ENCODE data around the gene SLC38A10.

The SLC38A10 gene

DNA sequence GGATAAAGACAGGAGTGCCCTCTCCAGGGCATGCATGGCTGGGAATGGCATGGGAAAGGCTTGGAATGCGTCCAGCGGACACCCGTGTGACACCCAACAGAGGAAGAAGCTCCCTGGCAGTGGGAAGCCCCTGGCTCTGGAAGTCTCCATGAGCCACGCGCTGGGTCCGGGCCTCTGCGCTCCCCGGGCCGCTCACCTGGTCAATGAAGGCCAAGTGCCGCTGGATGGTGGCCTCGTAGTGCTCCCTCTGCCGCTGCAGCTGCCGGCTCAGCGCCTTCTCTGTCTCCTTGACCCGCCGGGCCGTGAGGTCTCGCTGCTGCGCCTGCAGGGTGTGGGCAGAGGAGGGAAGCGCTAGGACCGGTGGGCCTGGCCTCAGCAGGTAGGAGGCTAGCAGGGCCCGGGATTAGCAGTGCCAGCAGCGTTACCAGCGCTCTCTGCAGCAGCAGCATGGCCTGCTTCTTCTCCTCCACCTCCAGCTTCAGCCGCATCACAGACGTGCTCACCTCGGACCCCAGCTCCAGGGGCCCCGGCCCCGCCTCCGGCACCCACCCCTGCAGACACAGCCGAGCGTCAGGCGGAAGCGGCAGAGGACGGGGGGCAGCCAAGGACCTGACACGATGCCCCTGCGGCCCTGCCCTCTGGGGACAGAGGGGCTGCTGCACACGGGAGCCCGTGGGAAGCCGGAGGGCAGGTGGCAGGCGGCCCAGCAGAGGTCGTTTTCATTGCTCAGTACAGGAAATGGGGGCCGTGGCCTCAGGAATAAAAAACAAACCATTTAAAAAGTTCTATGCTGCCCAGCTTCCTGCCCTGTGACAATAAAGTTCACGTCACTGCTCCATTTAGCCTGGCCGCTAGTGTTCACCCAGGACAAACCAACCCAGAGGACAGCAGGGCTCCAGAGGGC, 98.3 kb downstream of the SLC38A10 start:
- ATAC-seq (ENCODE audit: low read depth), result no peak
- no peaks in the 10 kb centered on the region for H3K9me3 ChIP-seq (ENCODE audit: severe bottlenecking)
- TF ChIP-seq CTCF (IDR thresholded peaks at IDR 0.05; ENCODE audit: poor library complexity, severe bottlenecking), result no peak
- DNase-seq (ENCODE audit: low spot score), result no peak
- no peaks in the 10 kb centered on the region for H3K27me3 ChIP-seq (ENCODE audit: insufficient read depth, poor library complexity, severe bottlenecking)
- H3K36me3 ChIP-seq (ENCODE audit: low read depth), result peaks cover 10% of the 10 kb centered on the region
- H3K4me1 ChIP-seq (ENCODE audit: insufficient read depth, poor library complexity, severe bottlenecking), result no peaks in the 10 kb centered on the region
- no peak overlapping the region for H3K27ac ChIP-seq (ENCODE audit: poor library complexity, severe bottlenecking)
- no peak overlapping the region for H3K4me3 ChIP-seq (ENCODE audit: severe bottlenecking)

- Histone ChIP-seq H3K9me3 (ENCODE audit: severe bottlenecking) (no peaks in the 10 kb centered on the region), H3K4me1 (ENCODE audit: insufficient read depth, poor library complexity, severe bottlenecking) (no peaks in the 10 kb centered on the region), H3K4me3 (ENCODE audit: severe bottlenecking) (no peak overlapping the region), H3K36me3 (ENCODE audit: low read depth) (peaks cover 6% of the 10 kb centered on the region), H3K27ac (ENCODE audit: poor library complexity, severe bottlenecking) (no peak overlapping the region), H3K27me3 (ENCODE audit: insufficient read depth, poor library complexity, severe bottlenecking) (no peaks in the 10 kb centered on the region)
- DNase-seq (ENCODE audit: low spot score), result no peak
- TF ChIP-seq CTCF (IDR thresholded peaks at IDR 0.05; ENCODE audit: poor library complexity, severe bottlenecking), result no peak
- ATAC-seq (ENCODE audit: low read depth), result no peak
Measured at GRCh38 chr17:81195941-81196495, 99.1 kb downstream of the SLC38A10 start.
